Measurements from ENCODE around the gene CDK15.
"Not testable (repeated sequence)": the region's sequence is repeated elsewhere in the genome, so short reads cannot be mapped to it uniquely, and the experiment has no call there.

The CDK15 gene

DNA sequence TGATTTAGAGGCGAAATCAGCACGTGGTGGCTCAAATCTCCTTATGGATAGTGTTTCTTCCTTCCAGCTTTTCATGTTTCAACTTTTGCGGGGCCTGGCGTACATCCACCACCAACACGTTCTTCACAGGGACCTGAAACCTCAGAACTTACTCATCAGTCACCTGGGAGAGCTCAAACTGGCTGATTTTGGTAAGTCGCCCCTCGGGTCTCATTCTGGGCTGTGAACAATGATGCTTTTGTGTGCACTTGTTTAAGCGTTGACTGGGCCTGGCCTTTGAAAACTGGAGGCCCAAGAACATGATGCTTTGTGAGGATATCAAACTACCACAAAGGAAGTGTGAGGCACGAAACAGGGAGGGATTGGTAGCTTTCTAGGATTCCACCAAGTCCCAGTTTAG is 27.4 kb downstream of the CDK15 start:
- no peak for DNase-seq

DNA sequence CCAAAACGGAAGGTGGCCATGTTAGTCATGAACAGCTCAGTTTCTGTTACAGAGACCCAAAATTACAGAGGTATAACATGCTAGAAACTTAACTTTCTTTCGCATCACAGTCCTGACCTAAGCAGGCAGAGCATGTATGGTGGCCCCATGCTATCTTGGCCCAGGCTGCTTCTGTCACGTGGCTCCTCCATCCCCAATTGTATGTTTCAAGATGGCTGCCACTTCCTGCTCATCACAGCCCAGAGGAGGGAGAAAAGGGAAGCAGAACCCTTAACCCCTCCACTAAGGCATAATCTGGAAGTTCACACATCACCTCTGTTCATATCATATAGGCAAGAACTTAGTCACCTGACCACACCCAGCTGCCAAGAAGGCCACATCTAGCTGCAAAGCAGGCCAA is 28.7 kb downstream of the CDK15 start:
- DNase-seq = no peak

DNA sequence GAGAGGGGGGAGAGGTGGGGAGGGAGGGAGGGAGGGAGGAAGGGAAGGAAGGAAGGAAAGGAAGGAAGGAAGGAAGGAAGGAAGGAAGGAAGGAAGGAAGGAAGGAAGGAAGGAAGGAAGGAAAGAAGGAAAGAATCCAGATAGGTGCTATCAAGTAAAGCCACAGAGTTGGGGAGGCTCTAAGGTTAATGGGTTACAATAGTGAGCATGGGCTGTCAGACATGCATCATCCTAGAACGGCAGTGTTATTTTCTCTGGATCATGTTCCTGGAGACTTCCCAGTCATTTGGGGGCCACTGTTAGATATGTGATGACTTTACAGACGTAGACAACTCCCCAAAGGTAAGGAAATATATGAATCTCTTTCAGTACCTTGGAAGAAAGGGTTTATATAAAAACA is 31.1 kb downstream of the CDK15 start:
- DNase-seq = no peak

DNA sequence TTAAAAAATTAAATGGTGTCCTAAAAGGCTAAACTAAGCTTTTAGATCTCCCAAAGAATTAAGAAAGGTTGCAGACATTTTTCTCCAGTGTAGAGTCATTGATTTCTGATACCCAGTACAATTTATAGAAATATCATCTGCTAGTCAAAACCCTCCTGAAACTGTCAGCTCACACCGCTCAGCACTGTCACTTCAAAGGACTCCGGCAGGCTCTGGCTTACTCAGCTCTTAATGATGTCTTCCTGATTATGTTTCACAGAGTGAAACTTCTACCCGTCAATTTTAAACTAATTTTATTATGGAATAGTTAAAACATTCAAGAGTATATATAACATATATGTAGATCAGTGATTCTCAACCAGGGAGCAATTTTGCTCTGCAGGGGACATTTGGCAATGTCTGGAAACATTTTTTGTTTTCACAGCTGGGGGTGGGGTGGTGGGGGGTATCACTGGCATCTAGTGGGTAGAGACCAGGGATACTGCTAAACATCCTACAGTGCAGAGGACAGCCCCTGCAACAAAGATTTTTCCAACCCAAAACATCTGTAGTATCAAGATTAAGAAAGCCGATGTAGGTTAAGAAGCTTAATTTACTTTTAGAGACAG is 31.6 kb downstream of the CDK15 start:
- no peak for DNase-seq

DNA sequence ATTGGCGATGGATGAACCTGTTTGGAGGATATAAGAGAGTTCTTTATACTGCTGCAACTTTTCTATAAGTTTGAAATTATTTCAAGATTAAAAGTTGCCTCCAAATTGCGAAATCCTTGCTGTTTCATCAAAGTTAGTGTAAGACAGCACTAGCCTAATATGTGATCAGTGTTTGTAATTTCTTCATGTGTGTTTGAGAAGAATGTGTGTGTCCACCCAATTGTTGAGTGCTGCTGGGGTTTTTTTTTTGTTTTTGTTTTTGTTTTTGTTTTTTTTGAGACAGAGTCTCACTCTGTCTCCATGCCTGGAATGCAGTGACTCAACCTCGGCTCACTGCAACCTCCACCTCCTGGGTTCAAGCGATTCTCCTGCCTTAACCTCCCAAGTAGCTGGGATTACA is 33.4 kb downstream of the CDK15 start:
- DNase-seq = no peak

DNA sequence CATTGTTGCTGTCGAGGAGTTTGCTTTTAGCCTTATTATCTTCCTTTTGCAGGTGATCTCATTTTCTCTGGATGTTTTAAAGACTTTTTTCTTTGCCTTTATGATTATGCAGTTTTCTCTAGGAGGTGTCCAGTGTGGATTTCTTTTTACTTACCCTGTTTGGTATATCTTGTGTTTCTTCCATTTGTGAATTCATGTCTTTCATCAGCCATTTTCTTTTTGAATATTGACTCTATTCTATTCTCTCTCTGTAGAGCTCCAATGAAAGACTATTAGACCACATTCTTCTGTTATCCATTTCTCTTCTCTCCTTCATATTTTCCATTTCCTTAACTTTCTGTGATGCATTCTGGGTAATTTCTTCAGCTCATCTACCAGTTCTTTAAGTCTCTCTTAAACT is 34.4 kb downstream of the CDK15 start:
- DNase-seq = no peak

DNA sequence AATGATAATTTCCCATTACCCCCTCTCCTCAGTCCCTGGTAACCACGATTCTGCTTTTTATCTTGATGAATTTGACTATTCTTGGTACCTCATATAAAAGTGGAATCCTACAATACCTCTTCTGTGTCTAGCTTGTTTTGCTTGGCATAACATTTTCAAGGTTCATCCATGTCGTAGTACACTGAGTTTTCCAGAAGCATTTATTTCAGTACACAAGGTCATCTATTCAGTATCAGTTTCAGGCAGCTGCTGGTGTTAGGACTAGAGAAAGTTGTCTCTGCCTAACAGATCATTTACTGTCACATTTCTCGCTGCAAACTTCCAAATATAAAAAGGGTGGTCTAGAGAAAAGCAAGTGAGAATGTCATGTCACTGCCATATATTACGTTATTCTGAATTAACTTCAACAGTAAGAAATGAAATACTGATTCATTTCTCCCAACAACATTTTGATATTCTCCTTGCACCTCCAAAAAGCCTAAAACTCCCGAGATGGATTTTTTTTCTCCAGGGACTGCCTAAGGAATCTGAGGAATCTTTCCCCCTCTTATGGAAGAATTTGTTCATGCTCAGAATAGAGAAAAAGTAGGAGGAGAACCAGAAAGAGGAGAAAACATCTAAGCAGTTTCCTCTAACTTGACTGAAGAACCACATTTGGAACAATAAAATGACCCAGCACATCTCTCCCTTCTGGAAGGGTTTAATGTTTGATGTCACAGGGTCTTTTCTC is 36.0 kb downstream of the CDK15 start:
- no peak for DNase-seq

DNA sequence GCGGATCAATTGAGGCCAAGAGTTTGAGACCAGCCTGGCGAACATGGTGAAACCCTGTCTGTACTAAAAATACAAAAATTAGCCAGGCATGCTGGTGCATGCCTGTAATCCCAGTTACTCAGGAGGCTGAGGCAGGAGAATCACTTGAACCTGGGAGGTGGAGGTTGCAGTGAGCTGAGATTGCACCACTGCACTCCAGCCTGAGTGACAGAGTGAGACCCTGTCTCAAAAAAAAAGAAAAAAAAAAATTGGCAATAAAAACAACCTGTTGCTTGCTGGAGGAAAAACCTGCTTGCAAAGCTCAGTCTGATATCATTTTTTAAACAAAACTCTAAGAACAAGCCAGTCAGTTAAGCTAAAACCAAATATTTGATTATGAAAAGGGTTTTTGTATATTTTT is 38.6 kb downstream of the CDK15 start:
- DNase-seq = not testable (repeated sequence)

DNA sequence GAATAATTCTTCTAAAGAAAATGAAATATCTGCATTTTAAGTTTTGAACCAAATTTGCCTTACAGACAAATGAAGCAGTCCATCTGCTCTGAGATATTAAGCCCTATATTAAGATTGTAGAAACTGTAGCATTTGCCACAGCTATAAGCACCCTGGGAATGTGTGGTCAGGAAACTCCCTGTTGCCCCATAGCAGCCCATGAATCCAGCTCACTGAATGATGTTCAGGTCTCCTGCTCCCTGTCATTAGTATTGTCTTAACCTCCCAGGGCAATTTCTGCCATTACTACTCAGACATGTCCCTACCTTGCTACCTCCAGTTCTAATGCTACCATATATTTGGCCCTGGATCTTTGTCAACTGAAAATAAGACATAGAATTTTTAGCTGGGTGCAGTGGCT is 41.1 kb downstream of the CDK15 start:
- no peak for DNase-seq

DNA sequence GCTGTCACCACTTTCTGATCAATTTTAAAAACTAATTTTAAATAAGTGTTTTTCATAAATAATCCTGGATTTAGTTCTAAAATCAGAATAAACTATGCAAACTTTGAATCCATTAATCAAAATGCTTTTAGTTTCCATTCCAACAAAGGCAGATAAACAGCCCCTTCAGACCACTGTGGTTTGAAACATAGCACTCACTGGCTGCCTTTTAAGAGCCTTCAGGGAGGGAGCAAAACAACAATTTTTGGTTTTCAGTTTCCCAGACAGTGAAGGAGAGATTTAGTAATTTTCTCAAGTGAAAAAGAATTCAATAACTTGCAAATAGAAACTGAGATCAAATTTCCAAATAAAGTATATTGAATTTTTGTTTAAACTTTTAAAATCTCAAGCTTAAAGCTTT is 46.1 kb downstream of the CDK15 start:
- DNase-seq = no peak

DNA sequence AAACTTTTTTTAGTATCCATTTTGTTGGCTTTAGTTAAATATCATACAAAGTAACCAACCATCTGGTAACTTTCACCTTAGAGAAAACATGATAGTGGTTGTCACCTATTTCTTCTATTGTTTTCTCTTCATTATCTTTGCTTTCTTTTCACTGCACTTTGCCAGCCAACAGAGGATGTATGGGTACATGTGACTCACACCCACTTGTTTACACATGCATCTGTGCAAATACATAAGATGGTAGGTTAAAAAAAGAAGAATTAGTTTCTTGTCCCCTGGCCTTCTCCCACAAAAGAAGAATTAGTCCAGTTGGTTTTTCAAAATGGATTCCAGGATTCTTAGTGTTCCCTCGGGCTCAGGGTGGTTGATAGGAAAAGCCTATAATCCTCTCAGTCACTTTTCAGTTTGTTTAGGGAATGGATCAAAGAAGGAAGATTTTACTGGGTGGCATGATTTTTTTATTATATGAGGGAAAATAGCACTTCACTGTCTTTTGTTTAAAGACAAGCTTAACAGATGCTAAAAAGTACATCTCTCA is 46.6 kb downstream of the CDK15 start:
- DNase-seq = no peak

DNA sequence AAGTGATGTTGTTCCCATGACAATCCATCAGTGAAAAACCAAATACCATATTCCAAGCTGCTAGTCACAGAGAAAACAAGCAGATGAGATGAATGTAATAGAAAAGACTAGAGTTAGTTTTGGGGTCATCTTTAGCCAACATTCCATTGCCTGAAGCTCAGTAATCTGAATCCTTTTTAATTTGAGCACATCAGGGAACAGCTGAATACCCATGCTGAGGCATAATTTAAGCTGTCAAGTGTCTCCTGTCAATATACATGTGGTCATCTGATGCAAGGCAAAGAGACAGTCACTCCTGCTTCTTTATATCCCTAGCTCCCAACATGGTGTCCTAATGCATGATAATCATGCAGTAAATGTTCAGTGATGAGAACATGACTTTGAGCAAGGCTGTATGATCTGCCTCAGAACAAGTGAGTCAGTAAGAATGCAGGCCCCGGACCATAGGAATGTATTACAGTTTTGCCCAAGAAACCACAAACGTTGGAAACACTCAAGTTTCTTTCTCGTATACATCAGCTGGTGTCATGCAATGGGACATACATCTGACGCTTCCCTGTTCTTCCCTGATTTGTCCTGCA is 48.0 kb downstream of the CDK15 start:
- no peak for DNase-seq

DNA sequence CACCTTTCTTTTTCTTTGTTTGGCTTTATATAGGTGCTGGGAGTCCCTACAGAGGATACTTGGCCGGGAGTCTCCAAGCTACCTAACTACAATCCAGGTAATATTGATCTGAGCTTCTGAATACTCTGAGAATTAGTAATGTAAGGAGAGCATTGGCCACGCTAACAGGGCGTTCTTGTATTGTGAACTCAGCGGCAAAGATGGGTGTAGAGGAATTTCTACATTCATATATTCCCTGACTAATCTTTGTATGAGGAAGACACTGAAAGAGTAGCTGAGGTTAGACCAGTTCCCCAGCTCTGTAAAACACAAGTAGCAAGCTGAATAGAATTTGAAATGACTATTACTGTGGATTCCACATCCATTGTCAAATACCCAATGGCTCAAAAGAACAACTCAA is 48.5 kb downstream of the CDK15 start:
- DNase-seq = no peak

DNA sequence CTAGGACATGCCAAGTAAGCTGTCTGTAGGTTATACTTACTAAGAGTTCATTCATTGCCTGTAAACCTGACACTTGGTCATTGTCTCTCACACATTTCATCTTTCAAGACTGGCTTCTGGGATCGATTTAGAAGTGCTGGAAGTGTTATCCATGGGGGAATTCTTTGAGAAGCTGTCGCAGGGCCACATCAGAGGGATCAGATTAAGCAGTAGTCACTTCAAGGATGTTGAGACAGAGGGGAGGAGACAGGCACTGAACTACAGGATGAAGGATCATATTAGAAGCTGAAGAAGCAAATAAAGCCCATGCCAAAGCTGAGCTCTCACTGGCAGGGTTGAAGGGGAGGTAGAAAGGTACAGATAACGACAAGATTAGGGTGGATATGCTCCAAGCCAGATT is 49.0 kb downstream of the CDK15 start:
- DNase-seq = no peak

DNA sequence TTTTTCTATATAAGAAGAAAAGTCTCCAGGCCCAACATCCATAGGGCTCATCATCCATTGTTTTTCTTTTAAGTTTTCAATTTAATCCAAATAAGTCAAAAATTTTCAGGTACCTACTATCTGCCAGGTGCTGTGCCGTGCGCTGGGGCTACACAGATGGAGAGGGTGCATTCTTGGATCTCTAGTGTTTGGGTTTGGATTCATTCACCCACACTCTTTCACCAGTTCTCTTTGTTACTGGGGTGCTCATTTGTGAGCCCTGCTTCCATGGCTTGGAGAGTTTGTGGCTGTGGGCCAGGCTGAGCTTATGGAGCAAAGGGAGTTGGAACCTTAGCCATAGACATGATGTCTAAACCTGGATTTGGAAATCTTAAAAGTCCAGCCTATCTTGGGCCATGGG is 51.0 kb downstream of the CDK15 start:
- no peak for DNase-seq

DNA sequence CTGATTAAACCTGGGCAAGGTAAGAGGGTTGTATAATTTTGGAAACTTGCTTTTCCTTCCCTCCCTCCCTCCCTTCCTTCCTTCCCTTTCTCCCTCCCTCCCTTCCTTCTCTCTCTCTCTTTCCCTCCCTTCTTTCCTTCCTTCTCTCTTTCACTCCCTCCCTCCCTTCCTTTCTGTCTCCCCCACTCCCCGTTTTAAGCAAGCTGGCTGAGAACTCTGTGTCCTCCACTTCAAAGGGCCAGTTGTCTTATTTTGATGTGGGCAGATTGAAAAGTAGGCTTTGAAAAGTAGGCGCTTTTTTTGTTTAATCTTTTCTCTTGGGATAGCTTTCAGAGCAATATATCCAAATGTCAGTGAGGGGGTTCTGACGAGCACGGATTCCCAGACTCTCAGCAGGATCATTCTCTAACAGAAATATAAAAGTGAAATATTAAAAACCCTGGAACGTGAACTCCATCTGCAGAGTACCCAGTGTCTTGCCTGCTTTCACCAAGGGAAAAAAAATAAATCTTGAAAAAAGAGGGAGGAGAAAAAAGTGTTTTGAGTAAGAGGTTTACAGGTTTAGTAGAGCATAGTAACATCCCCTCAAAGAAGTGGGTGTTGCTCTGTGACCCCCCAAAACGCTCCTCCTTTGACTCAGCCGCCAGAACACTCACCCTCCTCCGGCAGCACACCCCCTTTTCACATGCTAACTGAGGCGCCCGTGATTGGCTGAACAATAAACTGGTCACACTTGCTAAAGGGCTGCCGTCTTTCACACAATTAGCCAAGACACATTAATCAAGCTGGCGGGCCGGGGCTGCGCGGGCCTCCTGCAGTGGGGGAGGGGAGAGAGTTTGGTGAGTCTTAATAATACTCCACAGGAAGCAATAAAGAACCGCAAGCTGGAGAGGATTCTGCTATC is 52.2 kb downstream of the CDK15 start:
- no peak for DNase-seq

DNA sequence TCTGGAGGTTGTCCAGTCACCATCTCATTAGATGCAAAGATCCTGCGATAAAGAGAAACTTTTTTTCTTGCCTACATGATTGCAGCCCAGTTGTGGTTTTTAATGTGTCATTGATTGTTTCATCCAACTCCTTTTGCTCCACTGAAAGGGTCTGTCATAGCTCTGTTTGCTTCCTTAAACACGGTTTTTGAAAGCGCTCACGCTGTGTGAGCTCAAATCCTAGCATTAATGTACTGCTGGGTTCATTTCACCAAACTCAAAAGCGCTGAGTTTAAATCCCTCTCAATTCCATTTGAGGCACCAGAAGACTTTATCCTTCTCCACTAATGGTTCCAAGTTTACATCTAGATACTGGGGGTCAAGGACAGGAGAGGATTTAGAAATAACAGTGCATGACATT is 53.6 kb downstream of the CDK15 start:
- no peak for DNase-seq

DNA sequence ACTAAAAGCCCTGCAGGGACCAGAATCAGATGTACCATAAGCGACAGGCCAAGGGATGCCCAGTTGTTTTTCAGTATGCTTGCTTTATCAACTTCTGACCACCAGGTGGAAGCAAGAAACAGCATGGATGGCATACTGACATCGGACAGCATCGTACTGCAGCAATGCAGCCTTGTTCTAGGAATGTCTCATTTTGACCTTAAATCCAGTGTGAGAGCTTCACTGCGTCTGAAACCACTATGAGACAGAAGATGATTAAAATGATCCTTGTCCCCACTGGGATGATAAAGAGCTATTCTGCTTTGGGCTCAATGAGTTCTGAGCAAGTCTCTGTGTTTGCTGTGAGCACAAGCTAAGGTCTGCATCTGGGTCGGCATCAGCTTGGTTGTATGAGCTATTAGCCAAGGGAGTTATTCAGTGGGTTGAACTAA is 54.3 kb downstream of the CDK15 start:
- DNase-seq = peak; percentile 60

DNA sequence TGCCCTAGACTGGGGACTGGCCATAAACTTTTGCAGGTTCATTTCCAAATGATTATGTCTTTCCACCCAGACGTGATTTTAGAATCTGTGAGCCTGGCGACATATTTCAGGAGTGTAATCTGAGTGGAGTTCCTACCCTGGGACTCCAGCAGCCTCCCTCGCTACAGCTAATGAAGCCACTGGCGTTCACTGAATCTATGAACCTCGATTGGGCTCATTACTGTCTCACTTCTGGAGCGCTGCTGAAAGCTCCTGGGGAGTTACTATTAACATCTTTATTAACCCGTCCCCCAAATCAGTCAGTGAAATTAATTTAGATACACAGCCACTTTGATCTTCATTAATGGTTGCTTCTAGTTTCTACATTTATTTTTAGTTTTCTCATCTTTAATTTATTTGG is 56.5 kb downstream of the CDK15 start:
- no peak for DNase-seq

DNA sequence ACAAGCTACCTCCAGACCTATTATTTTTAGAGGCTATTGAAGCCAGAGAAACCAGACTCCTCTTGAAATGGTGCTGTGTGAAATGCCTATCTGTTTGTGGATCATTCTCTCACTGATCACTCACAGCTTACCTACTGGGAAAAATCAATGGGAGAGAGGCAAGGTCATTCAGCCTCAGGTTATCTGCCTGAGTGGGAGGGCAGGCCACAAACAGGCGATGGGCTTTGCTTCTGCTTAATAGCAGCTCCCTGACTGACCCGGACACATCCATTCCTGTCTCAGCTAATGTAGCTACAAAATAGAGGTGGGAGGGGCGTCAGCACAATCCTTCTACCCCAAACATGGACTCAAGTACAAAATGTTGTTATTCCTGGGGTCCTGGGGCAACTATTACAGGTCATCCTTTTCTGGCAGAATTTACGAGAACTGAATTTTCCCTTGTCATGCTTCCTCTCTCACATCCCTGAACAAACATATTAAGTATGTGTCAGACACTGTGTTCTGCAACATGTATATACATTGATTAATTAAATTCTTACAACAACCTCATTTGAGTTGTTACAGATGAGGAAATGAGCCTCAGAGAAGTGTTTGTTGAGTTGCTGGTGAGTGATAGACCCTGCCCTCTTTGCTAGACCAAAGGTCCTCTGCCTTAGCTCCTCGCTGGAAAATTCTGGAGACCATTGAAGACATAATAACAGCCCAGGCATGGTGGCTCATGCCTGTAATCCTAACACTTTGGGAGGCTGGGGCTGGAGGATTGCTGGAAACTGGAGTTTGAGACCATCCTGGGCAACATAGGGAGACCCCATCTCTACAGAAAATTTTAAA is 60.5 kb downstream of the CDK15 start:
- no peak for DNase-seq

DNA sequence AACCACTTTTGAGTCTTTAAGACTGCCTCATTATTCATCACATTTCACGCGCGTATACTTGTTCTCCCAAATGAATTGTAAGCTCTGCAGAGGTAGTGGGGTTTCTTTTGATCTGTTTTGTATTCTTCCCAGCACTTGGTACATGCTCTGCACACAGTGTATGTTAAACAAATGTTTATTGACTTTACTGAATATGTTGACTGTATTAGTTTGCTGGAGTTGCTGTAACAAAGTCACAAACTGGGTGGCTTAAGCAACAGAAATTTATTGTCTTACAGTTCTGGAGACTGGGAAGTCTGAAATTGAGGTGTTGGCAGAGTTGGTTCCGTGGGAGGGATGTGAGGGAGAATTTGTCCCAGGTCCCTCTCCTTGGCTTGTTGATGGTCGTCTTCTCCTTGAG is 65.1 kb downstream of the CDK15 start:
- no peak for DNase-seq

DNA sequence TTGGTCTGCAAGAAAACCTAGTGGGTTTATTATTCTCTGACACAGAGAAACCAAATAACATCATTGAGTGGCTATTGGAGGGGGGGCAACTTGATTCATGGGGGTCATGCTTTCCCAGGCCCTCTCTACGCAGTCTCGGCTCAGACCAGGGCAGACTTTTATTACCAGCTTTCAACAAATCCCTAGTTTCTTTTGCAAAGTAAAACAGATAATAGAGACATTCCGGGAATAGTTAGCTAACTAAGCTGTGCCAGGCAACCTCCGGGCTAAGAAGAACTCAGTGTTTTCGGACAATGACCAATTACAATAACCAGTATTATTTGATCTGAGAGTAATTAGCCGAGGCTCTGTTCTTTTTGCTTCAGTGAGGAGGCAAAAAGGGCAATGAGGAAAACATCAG is 66.3 kb downstream of the CDK15 start:
- DNase-seq = no peak
